Spinal cord (tissue), 10 donors: ENCODE results near the gene CHST12. TPM values are rescaled to one million over a fixed set of nuclear protein-coding genes. Genes with fewer than 3 reads are reported as not detected.

Source experiments
- DNase-seq, 6 donors: peaks; one replicate each; pipeline versions ENCODE4 v3.0.0 to v3.0.0-alpha.2; 2013 to 2015; ENCODE audit warnings: low spot score in 6 of 6, low read depth in 4 of 6
- H3K27ac ChIP-seq: one replicate; pipeline ENCODE4 v1.5.1; 2013; ENCODE audit warnings: low read depth, low read length, control low read depth
- H3K27me3 ChIP-seq: one replicate; pipeline ENCODE4 v1.6.1; 2013; ENCODE audit warnings: low read length; ENCODE audit not compliant: control insufficient read depth, insufficient read depth
- H3K36me3 ChIP-seq: one replicate; pipeline ENCODE4 v1.6.1; 2013; ENCODE audit warnings: low read length; ENCODE audit not compliant: control insufficient read depth, insufficient read depth
- H3K4me1 ChIP-seq: one replicate; pipeline ENCODE4 v1.6.1; 2013; ENCODE audit warnings: low read length; ENCODE audit not compliant: control insufficient read depth, insufficient read depth
- H3K4me3 ChIP-seq: one replicate; pipeline ENCODE4 v1.5.1; 2013; ENCODE audit warnings: low read depth, low read length, control low read depth
- H3K9me3 ChIP-seq: one replicate; pipeline ENCODE4 v1.6.1; 2013; ENCODE audit warnings: low read length; ENCODE audit not compliant: control insufficient read depth, insufficient read depth
- WGBS: methylation state at CpG from one replicate; pipeline ENCODE4 v1.1.5; 2013; ENCODE audit warnings: missing lambda C conversion rate; ENCODE audit not compliant: insufficient coverage; 5-methylcytosine and 5-hydroxymethylcytosine counted together
- polyA plus RNA-seq, 2 donors: library from polyadenylated mRNA; unstranded; fragments of 120-200 nt; gene quantifications; one replicate each; pipeline ENCODE4 v1.2.1, GENCODE V29; 2013; ENCODE audit not compliant: insufficient read length in 2 of 2
- total RNA-seq, 2 donors: library from RNA; depleted of rRNA in 1 of 2; stranded (reverse); fragments of 120-200 nt in 1 of 2; fragments of >200 nt in 1 of 2; gene quantifications; one replicate each; pipeline versions ENCODE4 v1.2.3 to v1.2.4, GENCODE V29; 2013 to 2014
- donor health status: healthy.

The CHST12 gene
- total and polyA plus RNA-seq, 4 donors, result 3.6 to 27.9 (median 16.4) TPM

DNA sequence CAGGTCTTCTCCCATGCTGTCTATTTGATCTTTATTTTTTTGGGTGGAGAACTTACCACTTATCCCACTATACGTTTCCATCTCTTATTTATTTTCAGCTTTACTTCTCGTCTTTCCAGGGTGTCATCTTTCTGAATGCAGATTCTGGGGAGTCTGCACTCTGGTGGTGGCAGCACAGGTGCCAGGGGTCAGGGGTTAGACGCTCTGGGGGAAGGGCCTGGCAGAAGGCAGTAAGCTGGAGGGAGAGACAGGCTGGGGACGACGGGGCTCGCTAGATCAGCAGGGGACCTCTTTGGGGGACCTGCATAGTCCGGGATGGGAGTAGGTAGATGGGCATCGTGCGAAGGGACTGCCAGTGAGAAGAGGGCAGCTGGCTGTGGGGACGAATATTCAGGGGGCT lies 22.3 kb downstream of the CHST12 start:
- peaks cover 4% of the 10 kb centered on the region for H3K36me3 ChIP-seq
- 74% methylated on average over 8 of the region's 10 CpGs for WGBS
- H3K4me3 ChIP-seq, result no peak overlapping the region

DNA sequence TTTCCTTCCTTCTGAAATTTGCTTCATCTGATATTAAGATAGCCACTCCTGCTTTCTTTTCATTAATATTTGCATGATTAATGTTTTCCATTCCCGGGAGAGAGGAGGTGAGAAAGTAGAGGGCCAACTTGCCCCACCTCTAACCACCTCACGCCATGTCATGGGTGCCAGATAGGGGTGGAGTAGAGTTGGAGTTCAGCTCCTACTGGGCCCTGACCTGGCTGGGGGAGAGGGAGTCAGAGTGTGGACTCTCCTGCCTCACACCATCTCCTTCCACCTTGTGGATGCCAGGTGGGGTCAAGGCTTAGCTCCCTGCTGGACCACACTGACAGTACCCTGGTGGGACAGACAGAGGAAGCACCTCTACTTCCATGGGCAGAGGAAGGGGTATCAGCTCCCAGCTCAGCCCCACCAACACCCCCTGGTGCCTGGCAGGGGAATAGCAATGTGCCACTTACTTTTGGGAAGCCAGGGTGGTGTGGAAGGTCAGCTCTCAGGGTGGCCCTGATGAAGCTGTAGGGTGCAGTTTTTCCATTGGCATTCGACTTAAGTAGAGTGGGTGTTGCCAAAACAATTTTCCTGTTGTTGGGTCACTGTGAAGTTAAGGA lies 28.0 kb downstream of the CHST12 start:
- H3K4me1 ChIP-seq, result no peaks in the 10 kb centered on the region
- H3K36me3 ChIP-seq, result peaks cover 37% of the 10 kb centered on the region
- DNase-seq, result no peak
- no CpG with 5 or more reads among the region's 3 CpGs for WGBS
- H3K9me3 ChIP-seq, result peaks cover 3% of the 10 kb centered on the region
- H3K4me3 ChIP-seq, result no peak overlapping the region
- H3K27ac ChIP-seq, result no peak overlapping the region
- H3K27me3 ChIP-seq, result no peaks in the 10 kb centered on the region

More for the DNA sequence above, 22.3 kb downstream of the CHST12 start:
- no peak for DNase-seq
- H3K9me3 ChIP-seq, result no peaks in the 10 kb centered on the region
- no peaks in the 10 kb centered on the region for H3K4me1 ChIP-seq
- no peak overlapping the region for H3K27ac ChIP-seq
- no peaks in the 10 kb centered on the region for H3K27me3 ChIP-seq

DNA sequence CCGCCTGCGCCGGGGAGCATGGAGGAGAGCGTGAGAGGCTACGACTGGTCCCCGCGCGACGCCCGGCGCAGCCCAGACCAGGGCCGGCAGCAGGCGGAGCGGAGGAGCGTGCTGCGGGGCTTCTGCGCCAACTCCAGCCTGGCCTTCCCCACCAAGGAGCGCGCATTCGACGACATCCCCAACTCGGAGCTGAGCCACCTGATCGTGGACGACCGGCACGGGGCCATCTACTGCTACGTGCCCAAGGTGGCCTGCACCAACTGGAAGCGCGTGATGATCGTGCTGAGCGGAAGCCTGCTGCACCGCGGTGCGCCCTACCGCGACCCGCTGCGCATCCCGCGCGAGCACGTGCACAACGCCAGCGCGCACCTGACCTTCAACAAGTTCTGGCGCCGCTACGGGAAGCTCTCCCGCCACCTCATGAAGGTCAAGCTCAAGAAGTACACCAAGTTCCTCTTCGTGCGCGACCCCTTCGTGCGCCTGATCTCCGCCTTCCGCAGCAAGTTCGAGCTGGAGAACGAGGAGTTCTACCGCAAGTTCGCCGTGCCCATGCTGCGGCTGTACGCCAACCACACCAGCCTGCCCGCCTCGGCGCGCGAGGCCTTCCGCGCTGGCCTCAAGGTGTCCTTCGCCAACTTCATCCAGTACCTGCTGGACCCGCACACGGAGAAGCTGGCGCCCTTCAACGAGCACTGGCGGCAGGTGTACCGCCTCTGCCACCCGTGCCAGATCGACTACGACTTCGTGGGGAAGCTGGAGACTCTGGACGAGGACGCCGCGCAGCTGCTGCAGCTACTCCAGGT lies 29.7 kb downstream of the CHST12 start:
- no peaks in the 10 kb centered on the region for H3K27me3 ChIP-seq
- no peak overlapping the region for H3K27ac ChIP-seq
- no peaks in the 10 kb centered on the region for H3K4me1 ChIP-seq
- no peak overlapping the region for H3K4me3 ChIP-seq
- peaks cover 53% of the 10 kb centered on the region for H3K36me3 ChIP-seq
- DNase-seq, result no peak
- peaks cover 3% of the 10 kb centered on the region for H3K9me3 ChIP-seq
- 98% methylated on average over 85 of the region's 85 CpGs for WGBS

DNA sequence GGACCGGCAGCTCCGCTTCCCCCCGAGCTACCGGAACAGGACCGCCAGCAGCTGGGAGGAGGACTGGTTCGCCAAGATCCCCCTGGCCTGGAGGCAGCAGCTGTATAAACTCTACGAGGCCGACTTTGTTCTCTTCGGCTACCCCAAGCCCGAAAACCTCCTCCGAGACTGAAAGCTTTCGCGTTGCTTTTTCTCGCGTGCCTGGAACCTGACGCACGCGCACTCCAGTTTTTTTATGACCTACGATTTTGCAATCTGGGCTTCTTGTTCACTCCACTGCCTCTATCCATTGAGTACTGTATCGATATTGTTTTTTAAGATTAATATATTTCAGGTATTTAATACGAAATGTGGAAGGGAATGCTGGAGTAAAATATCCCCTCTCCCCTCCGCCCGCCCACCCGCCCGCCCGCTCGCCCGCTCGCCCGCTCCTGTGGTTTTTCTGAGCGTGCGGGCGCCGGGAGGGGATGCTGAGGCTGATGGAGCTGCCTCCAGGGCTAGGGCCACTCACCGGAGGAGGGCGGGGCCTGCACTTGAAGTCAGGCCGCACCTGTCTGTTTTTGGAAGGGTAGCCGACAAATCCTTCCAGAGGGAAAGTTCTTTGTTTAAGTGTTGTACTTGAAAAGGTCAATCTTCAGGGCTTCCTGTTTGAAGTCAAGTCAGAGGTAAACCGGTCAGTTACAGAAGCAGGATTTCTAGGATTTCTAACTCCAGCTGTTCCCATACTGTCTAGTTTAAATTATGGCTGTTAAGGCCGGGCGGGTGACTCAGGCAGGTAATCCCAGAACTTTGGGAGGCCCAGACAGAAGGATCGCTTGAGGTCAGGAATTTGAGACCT lies 30.5 kb downstream of the CHST12 start:
- 93% methylated on average over 25 of the region's 42 CpGs for WGBS
- Histone ChIP-seq H3K4me3 (no peak overlapping the region), H3K36me3 (peaks cover 61% of the 10 kb centered on the region)

DNA sequence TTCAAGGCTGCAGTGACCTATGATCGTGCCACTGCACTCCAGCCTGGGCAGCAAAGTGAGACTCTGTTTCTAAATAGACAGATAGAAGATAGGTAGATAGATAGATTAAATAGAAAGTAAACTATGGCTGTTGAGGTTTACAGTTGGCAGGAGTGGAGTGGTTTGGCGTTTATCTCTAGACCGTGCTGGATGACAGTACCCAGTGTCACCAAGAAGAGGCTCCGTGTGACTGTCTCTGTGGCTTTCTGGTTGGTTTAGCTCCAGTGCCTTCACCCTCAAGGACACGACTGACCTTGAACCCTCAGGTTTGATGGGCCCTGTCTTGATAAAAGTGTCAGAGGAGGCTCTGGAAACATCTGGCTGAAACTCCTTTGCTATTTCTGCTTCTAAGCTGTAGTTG lies 31.7 kb downstream of the CHST12 start:
- H3K9me3 ChIP-seq, result peaks cover 3% of the 10 kb centered on the region
- H3K27me3 ChIP-seq, result no peaks in the 10 kb centered on the region
- no peak overlapping the region for H3K27ac ChIP-seq
- H3K4me3 ChIP-seq, result no peak overlapping the region
- 90% methylated on average over 5 of the region's 5 CpGs for WGBS
- peaks cover 5% of the 10 kb centered on the region for H3K4me1 ChIP-seq
- peaks cover 62% of the 10 kb centered on the region for H3K36me3 ChIP-seq
- DNase-seq, result no peak

More for the DNA sequence above, 30.5 kb downstream of the CHST12 start:
- DNase-seq, result no peak
- H3K9me3 ChIP-seq, result peaks cover 3% of the 10 kb centered on the region
- no peak overlapping the region for H3K27ac ChIP-seq
- no peaks in the 10 kb centered on the region for H3K27me3 ChIP-seq
- peaks cover 5% of the 10 kb centered on the region for H3K4me1 ChIP-seq

DNA sequence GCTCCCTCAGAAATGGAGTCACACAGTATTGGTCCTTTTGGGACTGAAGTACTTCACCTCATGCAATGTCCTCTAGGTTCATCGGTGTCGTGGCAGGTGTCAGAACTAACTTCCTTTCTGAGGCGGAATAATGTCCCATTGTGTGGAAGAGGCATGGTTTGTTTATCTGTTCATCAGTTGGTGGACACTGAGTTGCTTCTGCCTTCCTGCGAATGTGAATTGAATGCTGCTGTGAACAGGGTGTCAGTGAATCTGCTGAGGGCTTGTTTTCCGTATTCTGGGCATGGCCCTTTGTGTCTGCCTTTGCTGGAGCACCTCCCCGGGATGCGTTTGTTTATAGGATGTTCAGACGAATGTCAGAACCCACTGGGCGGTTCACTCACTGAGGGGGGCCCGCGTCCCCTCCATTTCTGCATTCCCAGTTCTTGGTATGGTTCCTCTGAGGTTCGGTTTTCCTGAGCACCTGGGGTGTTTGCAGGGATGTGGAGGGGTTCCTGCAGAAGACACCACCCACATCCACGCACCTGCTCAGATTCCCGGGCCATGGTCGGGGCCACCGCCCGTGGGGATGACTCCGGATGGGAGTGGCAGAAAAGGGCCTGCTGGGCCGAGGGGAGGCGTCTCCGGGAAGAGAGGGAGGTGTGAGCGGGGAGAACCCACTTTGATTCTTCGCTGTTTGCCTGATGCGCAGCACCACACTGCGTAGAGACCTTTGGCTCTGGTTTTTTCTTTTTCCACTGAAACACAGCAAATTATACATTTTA lies 33.1 kb downstream of the CHST12 start:
- Histone ChIP-seq H3K9me3 (no peaks in the 10 kb centered on the region), H3K4me3 (no peak overlapping the region), H3K36me3 (peaks cover 67% of the 10 kb centered on the region), H3K27ac (no peak overlapping the region), H3K27me3 (no peaks in the 10 kb centered on the region), H3K4me1 (peaks cover 7% of the 10 kb centered on the region)
- no peak for DNase-seq
- WGBS, result 57% methylated on average over 16 of the region's 25 CpGs

DNA sequence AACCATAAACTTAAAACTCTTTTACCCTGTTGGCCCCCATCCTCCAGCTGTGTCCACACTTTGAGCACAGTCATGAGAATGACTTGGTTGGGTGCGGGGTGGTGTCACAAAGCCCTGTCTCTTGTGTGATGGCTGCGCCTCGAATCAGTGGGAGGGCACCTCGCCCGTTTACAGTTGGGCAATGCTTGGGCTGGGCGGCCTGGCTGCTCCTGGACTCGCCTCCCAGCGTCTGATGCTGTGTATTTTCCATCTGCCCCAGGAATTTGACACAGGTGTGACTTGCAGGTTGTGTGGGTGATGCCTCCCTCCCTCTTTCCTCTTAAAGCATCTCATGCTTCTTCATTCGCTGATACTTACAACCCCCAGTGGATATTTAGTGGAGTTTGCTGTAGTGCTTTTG lies 33.7 kb downstream of the CHST12 start:
- no peak overlapping the region for H3K27ac ChIP-seq
- WGBS, result 93% methylated on average over 8 of the region's 9 CpGs

DNA sequence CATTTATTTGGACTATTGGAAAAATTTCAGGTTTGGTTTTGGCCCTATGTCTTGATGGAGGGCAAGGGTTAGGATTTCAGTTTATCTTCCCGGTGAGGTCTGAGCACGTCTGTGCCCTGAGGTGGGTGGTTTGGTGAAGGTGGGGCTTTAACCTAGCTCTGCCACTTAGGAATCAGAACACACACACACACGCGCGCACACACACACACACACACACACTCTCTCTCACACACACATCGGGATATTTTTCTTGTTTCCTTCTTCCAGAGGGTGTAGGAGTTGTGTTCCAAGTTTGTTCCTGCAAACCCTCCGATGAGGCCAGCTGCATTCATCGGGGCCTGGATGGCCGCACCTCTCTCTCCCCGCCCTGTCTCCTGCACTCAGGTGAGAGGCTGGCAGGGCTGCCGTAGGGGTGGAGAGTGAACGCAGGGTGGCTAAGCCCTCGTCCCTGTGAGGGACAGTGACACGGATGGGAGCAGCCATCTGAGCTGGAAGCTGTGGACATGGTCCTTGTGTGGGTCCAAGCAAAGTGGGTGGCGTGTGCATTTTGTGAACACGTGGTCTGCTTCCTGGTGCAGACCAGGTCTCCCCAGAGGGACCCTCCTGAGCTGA lies 34.2 kb downstream of the CHST12 start:
- Histone ChIP-seq H3K9me3 (no peaks in the 10 kb centered on the region), H3K4me3 (no peak overlapping the region), H3K27ac (no peak overlapping the region), H3K27me3 (no peaks in the 10 kb centered on the region), H3K36me3 (peaks cover 63% of the 10 kb centered on the region), H3K4me1 (peaks cover 7% of the 10 kb centered on the region)
- DNase-seq, result no peak
- 94% methylated on average over 9 of the region's 16 CpGs for WGBS

More for the DNA sequence above, 33.7 kb downstream of the CHST12 start:
- H3K4me3 ChIP-seq, result no peak overlapping the region
- H3K9me3 ChIP-seq, result no peaks in the 10 kb centered on the region
- H3K36me3 ChIP-seq, result peaks cover 65% of the 10 kb centered on the region
- no peak for DNase-seq
- no peaks in the 10 kb centered on the region for H3K27me3 ChIP-seq
- H3K4me1 ChIP-seq, result peaks cover 7% of the 10 kb centered on the region

DNA sequence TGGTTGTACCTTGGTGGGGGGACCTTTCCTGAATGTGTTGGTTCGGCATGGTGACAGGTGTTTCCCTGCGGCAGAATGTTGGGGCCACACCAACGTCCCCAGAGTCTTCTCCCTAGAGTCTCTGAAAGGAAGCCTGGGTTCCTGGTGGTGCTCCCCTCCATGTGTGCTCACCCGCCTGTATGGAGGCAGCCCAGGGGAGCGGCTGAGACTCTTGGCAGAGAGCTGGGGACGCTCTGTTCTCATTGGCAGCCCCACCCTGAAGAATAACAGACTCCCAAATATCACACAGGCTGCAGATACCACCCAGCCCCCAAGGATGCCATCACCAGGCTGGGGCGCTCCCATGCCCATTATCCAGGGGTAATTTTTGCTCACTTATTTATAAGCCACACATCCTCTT lies 34.8 kb downstream of the CHST12 start:
- peaks cover 7% of the 10 kb centered on the region for H3K4me1 ChIP-seq
- WGBS, result 86% methylated on average over 5 of the region's 7 CpGs
- H3K9me3 ChIP-seq, result no peaks in the 10 kb centered on the region
- DNase-seq, result no peak
- H3K27me3 ChIP-seq, result no peaks in the 10 kb centered on the region
- no peak overlapping the region for H3K4me3 ChIP-seq
- H3K27ac ChIP-seq, result no peak overlapping the region
- peaks cover 59% of the 10 kb centered on the region for H3K36me3 ChIP-seq
